GM12878 (cell line): Measurements from ENCODE around the gene NEGR1. TPM values are rescaled to one million over a fixed set of nuclear protein-coding genes. Genes with fewer than 3 reads are reported as not detected.

Experiments used
- CBX5 ChIP-seq: sonication (generic); IDR thresholded peaks from 2 replicates; pipeline ENCODE4 v1.6.1; 2016; ENCODE audit warnings: low read depth, moderate library complexity, mild to moderate bottlenecking, inconsistent platforms
- FOS ChIP-seq: IDR thresholded peaks from 3 replicates; pipeline ENCODE4 v1.6.1; 2011; ENCODE audit warnings: borderline replicate concordance; ENCODE audit not compliant: insufficient read length; ENCODE audit errors: extremely low read depth
- KLF5 ChIP-seq: fragments of 450-650 bp; IDR thresholded peaks from 2 replicates; pipeline ENCODE4 v1.6.1; 2014; ENCODE audit warnings: mild to moderate bottlenecking; ENCODE audit not compliant: partially characterized antibody
- SIN3A ChIP-seq: IDR thresholded peaks from 2 replicates; pipeline ENCODE4 v1.6.1; 2012; ENCODE audit warnings: low read depth, low read length, improper control_type of control experiment
- polyA plus RNA-seq, 11 experiments: library from polyadenylated mRNA; depleted of rRNA in 4 of 11; unstranded in 6 of 11; stranded (reverse) in 5 of 11; fragments of >200 nt; fragmentation: Nextera tagmentation in 4 of 11; fragmentation: Illumina TruSeq in 1 of 11; extraction: Ambion mirVana in 4 of 11; extraction: Trizol in 1 of 11; gene quantifications; 1 replicate in 1 of 11; 2 replicates in 10 of 11; pipeline versions ENCODE4 v1.2.1 to v1.2.3, GENCODE V29; 2011 to 2016; ENCODE audit warnings: inconsistent platforms in 2 of 11, missing spikeins in 2 of 11, low read depth in 1 of 11
- total RNA-seq, 4 experiments: library from RNA; depleted of rRNA in 3 of 4; stranded (reverse); fragments of >200 nt in 3 of 4; fragmentation: Illumina TruSeq in 1 of 4; extraction: Trizol in 1 of 4; gene quantifications; 2 replicates each; pipeline versions ENCODE4 v1.2.1 to v1.2.3, GENCODE V29; 2013 to 2021
- TF ChIP-seq, protein P1 (sequence below): fragments of 450-650 bp; formaldehyde crosslinking; IDR thresholded peaks from 2 replicates; pipeline ENCODE4 v1.5.0; 2022; ENCODE audit warnings: mild to moderate bottlenecking, missing genetic modification characterization
- TF ChIP-seq, protein P2 (sequence below): IDR thresholded peaks from 2 replicates; pipeline ENCODE4 v1.6.1; 2011; ENCODE audit warnings: mild to moderate bottlenecking, low read depth, low read length, moderate library complexity; ENCODE audit not compliant: insufficient replicate concordance
- TF ChIP-seq, protein P3 (sequence below), 3 experiments: IDR thresholded peaks in 2 of 3; conservative IDR thresholded peaks in 1 of 3; 2 replicates each; pipeline ENCODE4 v1.5.1; 2011; ENCODE audit warnings: low read depth in 3 of 3, low read length in 3 of 3, mild to moderate bottlenecking in 3 of 3, control low read depth in 2 of 3, moderate library complexity in 2 of 3, inconsistent platforms in 1 of 3, mixed read lengths in 1 of 3; ENCODE audit not compliant: control insufficient read depth in 2 of 3, insufficient read depth in 1 of 3; ENCODE audit errors: extremely low read depth in 1 of 3
- TF ChIP-seq, protein P4 (sequence below): fragments of 450-650 bp; IDR thresholded peaks from 2 replicates; pipeline ENCODE4 v1.6.1; 2017; ENCODE audit warnings: mild to moderate bottlenecking

The NEGR1 gene
- total and polyA plus RNA-seq, 10 of the 15 experiments (the other 5 are each of a cell fraction or from before 2014, with no cell fraction given): under 0.01 to 0.03 (median 0.01) TPM; not detected in 7

DNA sequence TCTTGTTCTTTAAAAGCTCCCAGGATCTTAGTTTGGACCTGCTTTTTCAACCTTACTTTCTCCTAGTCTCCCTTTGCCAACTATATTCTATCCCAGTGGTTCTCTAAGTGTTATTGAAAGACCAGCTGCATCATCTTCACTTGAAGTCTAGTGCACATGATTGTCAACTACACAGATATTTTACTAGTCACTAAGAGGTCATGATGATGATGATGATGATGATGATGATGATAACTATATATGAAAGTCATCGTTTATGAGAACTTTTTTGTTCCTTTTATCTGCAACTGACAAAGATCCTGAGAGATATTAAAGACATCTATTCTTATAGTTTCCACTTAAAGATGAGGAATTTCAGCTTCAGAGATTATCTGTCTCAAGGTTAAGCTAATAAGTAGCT, 722.5 kb downstream of the NEGR1 start (continued):
- TF ChIP-seq, protein P1, sequence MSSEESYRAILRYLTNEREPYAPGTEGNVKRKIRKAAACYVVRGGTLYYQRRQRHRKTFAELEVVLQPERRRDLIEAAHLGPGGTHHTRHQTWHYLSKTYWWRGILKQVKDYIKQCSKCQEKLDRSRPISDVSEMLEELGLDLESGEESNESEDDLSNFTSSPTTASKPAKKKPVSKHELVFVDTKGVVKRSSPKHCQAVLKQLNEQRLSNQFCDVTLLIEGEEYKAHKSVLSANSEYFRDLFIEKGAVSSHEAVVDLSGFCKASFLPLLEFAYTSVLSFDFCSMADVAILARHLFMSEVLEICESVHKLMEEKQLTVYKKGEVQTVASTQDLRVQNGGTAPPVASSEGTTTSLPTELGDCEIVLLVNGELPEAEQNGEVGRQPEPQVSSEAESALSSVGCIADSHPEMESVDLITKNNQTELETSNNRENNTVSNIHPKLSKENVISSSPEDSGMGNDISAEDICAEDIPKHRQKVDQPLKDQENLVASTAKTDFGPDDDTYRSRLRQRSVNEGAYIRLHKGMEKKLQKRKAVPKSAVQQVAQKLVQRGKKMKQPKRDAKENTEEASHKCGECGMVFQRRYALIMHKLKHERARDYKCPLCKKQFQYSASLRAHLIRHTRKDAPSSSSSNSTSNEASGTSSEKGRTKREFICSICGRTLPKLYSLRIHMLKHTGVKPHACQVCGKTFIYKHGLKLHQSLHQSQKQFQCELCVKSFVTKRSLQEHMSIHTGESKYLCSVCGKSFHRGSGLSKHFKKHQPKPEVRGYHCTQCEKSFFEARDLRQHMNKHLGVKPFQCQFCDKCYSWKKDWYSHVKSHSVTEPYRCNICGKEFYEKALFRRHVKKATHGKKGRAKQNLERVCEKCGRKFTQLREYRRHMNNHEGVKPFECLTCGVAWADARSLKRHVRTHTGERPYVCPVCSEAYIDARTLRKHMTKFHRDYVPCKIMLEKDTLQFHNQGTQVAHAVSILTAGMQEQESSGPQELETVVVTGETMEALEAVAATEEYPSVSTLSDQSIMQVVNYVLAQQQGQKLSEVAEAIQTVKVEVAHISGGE (CRISPR knock-in tag): no peak
- TF ChIP-seq, protein P2, sequence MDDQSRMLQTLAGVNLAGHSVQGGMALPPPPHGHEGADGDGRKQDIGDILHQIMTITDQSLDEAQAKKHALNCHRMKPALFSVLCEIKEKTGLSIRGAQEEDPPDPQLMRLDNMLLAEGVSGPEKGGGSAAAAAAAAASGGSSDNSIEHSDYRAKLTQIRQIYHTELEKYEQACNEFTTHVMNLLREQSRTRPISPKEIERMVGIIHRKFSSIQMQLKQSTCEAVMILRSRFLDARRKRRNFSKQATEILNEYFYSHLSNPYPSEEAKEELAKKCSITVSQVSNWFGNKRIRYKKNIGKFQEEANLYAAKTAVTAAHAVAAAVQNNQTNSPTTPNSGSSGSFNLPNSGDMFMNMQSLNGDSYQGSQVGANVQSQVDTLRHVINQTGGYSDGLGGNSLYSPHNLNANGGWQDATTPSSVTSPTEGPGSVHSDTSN: no peak
- TF ChIP-seq FOS: no peak
- no peak for TF ChIP-seq KLF5
- TF ChIP-seq, protein P3, sequence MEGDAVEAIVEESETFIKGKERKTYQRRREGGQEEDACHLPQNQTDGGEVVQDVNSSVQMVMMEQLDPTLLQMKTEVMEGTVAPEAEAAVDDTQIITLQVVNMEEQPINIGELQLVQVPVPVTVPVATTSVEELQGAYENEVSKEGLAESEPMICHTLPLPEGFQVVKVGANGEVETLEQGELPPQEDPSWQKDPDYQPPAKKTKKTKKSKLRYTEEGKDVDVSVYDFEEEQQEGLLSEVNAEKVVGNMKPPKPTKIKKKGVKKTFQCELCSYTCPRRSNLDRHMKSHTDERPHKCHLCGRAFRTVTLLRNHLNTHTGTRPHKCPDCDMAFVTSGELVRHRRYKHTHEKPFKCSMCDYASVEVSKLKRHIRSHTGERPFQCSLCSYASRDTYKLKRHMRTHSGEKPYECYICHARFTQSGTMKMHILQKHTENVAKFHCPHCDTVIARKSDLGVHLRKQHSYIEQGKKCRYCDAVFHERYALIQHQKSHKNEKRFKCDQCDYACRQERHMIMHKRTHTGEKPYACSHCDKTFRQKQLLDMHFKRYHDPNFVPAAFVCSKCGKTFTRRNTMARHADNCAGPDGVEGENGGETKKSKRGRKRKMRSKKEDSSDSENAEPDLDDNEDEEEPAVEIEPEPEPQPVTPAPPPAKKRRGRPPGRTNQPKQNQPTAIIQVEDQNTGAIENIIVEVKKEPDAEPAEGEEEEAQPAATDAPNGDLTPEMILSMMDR (IDR thresholded peaks at IDR 0.05 in 2 of 3, conservative IDR thresholded peaks at IDR 0.05 in 1 of 3; ENCODE audit: control insufficient read depth in 2 of 3, extremely low read depth in 1 of 3, insufficient read depth in 1 of 3, low read depth in 3 of 3, low read length in 3 of 3): no peak
- no peak for TF ChIP-seq CBX5
- TF ChIP-seq, protein P4, sequence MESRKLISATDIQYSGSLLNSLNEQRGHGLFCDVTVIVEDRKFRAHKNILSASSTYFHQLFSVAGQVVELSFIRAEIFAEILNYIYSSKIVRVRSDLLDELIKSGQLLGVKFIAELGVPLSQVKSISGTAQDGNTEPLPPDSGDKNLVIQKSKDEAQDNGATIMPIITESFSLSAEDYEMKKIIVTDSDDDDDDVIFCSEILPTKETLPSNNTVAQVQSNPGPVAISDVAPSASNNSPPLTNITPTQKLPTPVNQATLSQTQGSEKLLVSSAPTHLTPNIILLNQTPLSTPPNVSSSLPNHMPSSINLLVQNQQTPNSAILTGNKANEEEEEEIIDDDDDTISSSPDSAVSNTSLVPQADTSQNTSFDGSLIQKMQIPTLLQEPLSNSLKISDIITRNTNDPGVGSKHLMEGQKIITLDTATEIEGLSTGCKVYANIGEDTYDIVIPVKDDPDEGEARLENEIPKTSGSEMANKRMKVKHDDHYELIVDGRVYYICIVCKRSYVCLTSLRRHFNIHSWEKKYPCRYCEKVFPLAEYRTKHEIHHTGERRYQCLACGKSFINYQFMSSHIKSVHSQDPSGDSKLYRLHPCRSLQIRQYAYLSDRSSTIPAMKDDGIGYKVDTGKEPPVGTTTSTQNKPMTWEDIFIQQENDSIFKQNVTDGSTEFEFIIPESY: no peak
- TF ChIP-seq SIN3A: no peak
- TF ChIP-seq, all 136 proteins: peak for 0
